HG02885 (cell line): ENCODE data around the gene DVL2.
"Not testable (repeated sequence)": the region's sequence is repeated elsewhere in the genome, so short reads cannot be mapped to it uniquely, and the experiment has no call there.

Experiments used
- ATAC-seq: cut with Tn5 transposase; IDR thresholded peaks from one replicate; pipeline ENCODE4 v1.9.1; 2021; ENCODE audit warnings: mild to moderate bottlenecking; ENCODE audit not compliant: unreplicated experiment, poor library complexity

DVL2 gene

GRCh38 chr17:7207120-7208001 lies 27.0 kb downstream of the DVL2 start:
- ATAC-seq: no peak

DNA sequence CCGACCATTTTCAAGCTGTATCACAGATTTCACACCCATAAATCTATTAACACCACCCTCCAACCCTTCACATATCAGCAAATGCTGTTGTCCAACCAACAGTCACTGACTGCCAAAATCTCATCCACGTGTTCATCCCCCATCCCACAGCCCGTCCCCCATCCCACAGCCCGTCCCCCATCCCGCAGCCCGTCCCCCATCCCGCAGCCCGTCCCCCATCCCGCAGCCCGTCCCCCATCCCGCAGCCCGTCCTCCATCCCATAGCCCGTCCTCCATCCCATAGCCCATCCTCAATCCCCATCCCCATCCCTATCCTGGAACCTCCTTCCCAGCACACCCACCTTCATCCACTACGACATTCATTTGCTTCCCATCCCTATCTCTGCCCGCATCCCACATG lies 28.8 kb downstream of the DVL2 start:
- ATAC-seq: no peak

DNA sequence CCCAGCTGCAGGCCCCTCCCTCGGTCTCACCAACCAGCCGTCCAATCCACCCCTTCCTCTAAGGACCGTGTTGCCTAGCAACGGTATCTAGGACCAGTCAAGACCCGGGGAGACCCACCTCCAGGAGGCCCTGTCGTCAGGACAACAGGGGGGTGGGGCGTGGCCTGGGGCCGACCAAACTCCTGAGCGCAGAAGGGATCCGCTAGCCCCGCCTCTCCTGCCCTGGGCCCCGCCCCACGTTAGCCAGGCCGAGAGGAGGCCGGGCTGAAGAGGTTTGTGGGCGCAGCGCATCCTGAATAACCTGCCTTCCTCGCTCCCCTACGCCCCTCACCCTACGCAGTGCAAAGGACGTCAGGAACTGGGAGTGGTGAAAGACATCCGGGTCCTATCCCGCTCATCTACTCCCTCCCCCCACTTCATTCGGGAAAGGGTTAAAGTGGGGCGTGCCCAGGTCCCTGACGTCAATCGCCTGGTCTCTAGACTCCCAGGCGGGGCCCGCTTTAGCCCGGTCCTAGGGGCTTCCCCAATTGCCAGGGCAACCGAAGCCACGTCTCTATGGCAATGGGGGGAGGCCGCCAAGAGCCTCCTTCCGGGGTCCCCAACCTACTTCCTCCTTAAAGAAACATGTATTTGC lies 29.4 kb downstream of the DVL2 start:
- ATAC-seq: peak; percentile 85

GRCh38 chr17:7204336-7204735 lies 30.0 kb downstream of the DVL2 start:
- no peak for ATAC-seq

- no peak for ATAC-seq
These were observed 30.9 kb downstream of the DVL2 start for GRCh38 chr17:7203391-7203790.

- no peak for ATAC-seq
These were observed 37.5 kb downstream of the DVL2 start for GRCh38 chr17:7196651-7197401.

GRCh38 chr17:7195971-7196370 lies 38.3 kb downstream of the DVL2 start:
- ATAC-seq: no peak

- ATAC-seq: no peak
These were observed 41.9 kb downstream of the DVL2 start for GRCh38 chr17:7192271-7192937.

DNA sequence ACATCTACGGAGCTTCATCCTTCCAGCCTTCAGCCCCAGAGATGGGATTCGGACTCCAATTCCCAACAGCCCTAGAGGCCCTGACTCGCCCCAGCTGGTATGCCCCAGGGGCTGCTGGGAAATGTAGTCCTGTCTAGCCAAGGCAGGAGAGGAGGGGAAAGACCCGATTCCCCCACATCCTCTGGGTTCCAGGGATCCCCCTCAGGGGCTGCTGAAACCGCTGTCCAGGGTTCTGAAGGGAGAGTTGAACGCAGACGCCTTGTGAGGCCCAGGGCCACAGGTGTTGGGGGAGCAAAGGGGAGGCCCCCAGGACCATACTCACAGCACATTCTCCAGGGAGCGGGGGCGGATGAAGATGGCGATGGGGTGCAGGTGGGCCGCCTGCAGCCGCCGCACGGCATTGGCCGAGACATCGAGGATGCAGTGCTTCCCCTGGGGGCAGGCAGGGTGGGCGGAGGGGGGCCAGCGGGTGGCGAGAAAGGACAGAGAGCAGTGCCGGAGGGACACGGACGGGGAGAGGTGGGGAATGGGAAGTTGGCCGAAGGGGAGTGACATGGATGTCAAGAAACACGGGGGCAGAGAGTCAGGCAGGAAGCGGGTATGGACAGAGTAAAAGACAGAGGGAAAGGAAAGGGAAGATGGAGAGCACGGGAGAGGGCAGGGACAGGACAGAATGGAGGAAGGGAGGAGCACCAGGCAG lies 42.6 kb downstream of the DVL2 start:
- ATAC-seq: no peak

- no peak for ATAC-seq
These were observed 43.2 kb downstream of the DVL2 start for GRCh38 chr17:7191069-7191468.

DNA sequence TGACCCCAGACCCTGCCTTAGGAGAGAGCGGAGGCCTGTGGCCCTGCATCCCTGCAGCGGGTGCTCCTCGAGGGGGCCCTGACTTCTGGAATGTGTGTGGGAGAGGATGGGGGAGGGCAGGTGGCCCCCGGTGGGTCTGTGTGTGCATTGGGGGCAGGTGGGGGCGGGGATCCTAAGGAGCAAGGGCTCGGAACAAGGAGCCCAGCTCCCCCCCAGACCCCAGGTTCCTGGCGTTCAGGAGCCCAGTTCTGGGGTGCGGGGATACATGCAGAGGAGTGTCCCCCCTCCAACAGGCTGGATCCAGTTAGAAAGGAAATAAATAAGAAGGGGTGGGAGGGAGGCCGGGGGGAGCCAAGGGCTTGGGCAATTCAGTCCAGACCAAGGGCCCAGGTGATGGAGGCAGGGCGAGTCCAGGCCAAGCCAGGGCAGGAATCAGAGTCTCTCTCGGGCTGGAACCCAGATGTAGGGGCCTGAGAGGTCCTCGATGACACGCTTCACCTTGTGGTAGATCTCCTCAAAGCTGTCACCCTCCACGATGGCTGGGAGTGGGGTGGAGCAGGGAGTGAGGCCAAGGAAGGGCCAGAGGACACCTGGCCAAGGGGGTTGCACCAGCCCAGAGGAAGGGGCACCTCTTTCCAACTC lies 43.9 kb downstream of the DVL2 start:
- ATAC-seq: no peak

- ATAC-seq: no peak
These were observed 48.1 kb downstream of the DVL2 start for GRCh38 chr17:7186241-7186640.

DNA sequence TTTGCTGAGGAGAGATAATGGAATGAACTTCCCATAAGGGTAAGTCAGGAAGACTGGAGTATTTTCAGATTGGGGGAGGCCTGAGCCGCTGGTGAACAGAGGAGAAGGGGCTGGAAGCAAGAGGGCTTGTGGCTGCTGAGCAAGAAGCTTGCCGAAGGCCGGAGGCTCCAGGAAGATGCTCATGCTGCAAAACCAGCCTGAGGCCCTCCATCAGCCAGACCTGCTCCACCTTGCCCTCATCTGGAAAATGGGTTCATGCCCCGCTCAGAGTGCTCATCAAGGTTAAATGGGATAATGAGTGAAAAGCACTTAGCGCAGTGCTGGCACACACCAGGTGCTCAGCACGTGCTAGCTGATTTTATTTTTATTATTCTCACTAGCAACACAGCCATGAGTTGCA lies 49.7 kb downstream of the DVL2 start:
- no peak for ATAC-seq

DNA sequence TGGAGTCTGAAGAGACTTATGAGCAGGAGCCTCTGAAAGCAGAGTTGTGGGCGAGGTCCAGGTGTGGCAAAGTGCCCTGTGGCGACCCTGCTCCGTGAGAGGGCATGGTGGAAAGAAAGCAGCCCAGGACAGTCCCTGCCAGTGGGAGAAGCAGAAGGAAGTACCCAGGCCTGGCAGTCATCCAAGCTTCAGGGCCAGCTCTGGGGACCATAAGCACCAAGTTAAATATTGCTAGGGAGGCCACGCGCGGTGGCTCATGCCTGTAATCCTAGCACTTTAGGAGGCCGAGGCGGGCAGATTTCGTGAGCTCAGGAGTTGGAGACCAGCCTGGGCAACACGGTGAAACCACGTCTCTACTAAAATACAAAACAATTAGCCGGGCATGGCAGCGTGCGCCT lies 50.2 kb downstream of the DVL2 start:
- ATAC-seq: no peak

DNA sequence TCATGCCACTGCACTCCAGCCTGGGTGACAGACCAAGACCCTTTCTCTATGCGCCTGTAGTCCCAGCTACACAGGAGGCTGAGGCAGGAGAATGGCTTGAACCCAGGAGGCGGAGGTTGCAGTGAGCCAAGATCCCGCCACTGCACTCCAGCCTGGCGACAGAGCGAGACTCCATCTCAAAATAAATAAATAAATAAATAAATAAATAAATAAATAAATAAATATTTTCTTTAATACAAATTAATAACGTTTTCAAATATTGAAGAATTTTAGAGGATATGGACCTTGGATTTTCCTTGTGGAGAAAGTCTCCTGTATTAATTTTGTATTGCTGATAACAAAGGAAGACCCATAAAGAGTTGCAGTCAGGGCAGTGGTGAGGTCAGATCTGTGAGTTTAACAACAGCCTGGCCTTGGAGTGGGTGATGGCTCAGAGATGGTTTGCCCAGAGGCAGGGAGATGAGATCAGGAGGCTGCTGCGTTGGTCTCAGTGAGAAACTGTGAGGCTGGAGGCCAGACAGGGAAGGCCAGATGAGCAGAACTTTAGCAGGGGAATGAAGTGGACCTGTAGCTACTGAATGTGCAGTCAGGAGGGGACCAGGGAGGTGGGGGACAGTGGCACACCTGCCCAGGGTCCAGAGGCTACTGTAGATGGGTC lies 50.8 kb downstream of the DVL2 start:
- no peak for ATAC-seq

DNA sequence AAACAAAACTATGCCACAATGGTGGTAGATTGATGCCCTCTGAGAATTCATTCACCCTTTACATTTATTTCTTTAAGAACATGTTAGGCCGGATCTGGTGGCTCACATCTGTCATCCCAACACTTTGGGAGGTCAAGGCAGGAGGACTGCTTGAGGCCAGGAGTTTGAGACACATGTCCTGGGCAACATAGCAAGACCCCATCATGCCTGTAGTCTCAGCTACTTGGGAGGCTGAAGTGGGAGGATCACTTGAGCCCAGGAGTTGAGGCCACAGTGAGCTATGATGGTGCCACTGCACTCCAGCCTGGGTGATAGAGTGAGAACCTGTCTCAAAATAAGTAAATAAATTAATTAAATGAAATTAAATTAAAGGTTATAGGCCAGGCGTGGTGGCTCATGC lies 52.2 kb downstream of the DVL2 start:
- not testable (repeated sequence) for ATAC-seq

DNA sequence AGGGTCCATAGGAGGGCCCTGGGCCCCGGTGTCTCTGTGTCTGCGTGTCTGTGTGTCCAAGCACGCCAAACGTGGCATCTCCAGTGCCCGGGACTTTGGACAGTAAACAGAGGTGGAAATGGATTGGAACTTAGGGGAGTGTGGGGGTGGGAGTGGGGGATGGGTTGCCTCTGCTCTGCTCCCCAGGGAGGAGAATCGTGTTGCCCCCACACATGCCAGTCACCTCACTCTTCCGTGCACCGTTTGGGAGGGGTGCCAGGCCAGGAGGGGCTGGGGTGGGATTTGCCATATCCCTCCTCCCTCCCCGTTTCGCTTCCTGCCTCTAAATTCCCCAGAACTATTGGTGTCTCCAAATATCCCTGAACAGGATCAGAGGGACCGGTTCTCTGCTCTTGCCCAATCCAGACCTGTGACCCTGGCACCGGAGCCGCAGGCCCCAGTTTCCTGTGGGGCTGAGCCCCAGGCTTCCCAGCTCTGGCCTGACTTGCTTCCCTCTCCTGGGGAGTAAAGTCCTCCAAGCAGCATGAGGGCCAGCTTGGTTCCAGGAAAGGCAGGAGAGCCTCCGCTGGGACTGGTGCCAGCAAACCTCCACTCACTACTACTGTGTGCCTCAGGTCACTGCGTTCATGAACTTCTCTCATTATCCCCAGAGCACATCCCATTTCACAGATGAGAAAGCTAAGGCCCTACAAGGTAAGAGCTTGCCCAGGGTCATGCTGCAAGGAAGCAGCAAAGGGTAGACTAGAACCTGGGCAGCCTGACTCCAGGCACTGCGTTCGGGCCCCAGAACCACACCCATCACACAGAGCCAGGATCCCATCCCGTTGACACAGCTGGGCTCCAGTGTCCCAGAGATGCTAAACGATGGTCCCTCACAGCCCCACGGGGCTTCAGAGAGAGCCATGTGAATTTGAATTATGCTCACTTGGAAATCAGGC lies 54.7 kb downstream of the DVL2 start, which contains the start of gene ASGR1:
TSS of gene ASGR1 (minus strand) at position 54 of the 938 bp plus-strand sequence. CDS start 807 bp downstream, outside the sequence.
- ATAC-seq: no peak

DNA sequence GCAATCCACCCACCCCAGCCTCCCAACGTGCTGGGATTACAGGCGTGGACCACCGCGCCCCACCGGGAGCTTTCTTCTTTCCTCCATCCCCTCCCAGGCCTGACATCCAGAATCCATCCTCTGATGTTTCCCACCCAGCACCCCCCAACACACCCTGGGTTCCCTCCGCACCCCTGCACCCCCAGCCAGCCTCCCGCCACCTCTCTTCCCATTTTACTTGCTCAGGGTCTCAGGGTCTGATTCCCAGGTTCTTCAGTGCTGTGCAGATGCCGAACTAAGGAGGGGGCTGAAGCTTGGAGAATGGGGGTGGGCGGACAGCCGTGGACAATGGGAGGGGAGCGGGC lies 55.4 kb downstream of the DVL2 start:
- ATAC-seq: no peak
